ENCODE measurements around the gene MNAT1.

The MNAT1 gene

DNA sequence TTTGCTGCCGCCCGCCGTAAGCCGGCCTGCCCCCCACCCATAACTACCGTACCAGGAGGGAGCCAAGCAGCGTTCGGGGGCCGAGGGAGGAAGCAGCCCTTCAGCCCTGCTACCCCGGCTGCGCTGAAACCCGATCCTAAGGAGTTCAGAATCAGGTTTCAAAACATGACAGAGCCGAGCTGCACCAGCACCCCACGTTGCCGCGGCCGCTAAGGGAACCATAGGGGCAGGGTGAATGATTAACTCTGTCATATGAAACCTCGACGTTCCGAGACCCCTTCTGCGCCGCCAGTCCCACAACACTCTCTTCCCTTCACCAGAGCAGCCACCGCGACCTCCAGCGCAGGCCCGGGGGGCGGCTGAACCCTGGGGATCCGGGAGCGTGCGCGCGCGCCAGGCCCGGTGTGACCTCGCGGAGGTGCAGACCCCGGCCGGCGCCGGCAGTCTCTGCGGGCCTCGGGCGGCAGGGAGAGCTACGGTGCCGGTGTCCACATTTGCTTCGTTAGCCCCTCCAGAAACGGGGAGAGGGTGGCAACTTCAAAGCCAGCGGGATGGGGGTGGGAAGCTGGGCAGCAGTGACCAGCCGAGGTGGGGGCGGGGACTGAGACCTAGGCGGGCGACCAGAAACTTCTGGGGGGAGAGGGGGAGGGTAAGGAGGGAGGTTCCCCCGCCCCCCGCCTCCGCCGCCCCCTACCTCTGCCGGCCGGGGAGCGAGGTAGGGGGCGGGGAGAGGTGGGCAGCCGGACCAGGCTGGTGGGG lies 12.0 kb upstream of the MNAT1 start (continued):
- TF ChIP-seq ZNF274 (IDR thresholded peaks at IDR 0.05; ENCODE audit: low read length) = no peak
- no peak for TF ChIP-seq ZNF274 (tag by site-specific recombination; IDR thresholded peaks at IDR 0.05; ENCODE audit: borderline replicate concordance)
- TF ChIP-seq, protein P1, sequence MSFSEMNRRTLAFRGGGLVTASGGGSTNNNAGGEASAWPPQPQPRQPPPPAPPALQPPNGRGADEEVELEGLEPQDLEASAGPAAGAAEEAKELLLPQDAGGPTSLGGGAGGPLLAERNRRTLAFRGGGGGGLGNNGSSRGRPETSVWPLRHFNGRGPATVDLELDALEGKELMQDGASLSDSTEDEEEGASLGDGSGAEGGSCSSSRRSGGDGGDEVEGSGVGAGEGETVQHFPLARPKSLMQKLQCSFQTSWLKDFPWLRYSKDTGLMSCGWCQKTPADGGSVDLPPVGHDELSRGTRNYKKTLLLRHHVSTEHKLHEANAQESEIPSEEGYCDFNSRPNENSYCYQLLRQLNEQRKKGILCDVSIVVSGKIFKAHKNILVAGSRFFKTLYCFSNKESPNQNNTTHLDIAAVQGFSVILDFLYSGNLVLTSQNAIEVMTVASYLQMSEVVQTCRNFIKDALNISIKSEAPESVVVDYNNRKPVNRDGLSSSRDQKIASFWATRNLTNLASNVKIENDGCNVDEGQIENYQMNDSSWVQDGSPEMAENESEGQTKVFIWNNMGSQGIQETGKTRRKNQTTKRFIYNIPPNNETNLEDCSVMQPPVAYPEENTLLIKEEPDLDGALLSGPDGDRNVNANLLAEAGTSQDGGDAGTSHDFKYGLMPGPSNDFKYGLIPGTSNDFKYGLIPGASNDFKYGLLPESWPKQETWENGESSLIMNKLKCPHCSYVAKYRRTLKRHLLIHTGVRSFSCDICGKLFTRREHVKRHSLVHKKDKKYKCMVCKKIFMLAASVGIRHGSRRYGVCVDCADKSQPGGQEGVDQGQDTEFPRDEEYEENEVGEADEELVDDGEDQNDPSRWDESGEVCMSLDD (tag by site-specific recombination; IDR thresholded peaks at IDR 0.05) = peak; percentile 52; the same call in 1 of the 2 replicates
- no peak for TF ChIP-seq ZNF37A (tag by site-specific recombination; IDR thresholded peaks at IDR 0.05)
- TF ChIP-seq, protein P2, sequence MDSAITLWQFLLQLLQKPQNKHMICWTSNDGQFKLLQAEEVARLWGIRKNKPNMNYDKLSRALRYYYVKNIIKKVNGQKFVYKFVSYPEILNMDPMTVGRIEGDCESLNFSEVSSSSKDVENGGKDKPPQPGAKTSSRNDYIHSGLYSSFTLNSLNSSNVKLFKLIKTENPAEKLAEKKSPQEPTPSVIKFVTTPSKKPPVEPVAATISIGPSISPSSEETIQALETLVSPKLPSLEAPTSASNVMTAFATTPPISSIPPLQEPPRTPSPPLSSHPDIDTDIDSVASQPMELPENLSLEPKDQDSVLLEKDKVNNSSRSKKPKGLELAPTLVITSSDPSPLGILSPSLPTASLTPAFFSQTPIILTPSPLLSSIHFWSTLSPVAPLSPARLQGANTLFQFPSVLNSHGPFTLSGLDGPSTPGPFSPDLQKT (IDR thresholded peaks at IDR 0.05; ENCODE audit: borderline replicate concordance, low read depth, low read length) = no peak
- TF ChIP-seq, protein P3, sequence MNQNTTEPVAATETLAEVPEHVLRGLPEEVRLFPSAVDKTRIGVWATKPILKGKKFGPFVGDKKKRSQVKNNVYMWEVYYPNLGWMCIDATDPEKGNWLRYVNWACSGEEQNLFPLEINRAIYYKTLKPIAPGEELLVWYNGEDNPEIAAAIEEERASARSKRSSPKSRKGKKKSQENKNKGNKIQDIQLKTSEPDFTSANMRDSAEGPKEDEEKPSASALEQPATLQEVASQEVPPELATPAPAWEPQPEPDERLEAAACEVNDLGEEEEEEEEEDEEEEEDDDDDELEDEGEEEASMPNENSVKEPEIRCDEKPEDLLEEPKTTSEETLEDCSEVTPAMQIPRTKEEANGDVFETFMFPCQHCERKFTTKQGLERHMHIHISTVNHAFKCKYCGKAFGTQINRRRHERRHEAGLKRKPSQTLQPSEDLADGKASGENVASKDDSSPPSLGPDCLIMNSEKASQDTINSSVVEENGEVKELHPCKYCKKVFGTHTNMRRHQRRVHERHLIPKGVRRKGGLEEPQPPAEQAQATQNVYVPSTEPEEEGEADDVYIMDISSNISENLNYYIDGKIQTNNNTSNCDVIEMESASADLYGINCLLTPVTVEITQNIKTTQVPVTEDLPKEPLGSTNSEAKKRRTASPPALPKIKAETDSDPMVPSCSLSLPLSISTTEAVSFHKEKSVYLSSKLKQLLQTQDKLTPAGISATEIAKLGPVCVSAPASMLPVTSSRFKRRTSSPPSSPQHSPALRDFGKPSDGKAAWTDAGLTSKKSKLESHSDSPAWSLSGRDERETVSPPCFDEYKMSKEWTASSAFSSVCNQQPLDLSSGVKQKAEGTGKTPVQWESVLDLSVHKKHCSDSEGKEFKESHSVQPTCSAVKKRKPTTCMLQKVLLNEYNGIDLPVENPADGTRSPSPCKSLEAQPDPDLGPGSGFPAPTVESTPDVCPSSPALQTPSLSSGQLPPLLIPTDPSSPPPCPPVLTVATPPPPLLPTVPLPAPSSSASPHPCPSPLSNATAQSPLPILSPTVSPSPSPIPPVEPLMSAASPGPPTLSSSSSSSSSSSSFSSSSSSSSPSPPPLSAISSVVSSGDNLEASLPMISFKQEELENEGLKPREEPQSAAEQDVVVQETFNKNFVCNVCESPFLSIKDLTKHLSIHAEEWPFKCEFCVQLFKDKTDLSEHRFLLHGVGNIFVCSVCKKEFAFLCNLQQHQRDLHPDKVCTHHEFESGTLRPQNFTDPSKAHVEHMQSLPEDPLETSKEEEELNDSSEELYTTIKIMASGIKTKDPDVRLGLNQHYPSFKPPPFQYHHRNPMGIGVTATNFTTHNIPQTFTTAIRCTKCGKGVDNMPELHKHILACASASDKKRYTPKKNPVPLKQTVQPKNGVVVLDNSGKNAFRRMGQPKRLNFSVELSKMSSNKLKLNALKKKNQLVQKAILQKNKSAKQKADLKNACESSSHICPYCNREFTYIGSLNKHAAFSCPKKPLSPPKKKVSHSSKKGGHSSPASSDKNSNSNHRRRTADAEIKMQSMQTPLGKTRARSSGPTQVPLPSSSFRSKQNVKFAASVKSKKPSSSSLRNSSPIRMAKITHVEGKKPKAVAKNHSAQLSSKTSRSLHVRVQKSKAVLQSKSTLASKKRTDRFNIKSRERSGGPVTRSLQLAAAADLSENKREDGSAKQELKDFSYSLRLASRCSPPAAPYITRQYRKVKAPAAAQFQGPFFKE (tag by site-specific recombination; IDR thresholded peaks at IDR 0.05; ENCODE audit: borderline replicate concordance) = no peak
- no peak for TF ChIP-seq ZNF658 (tag by site-specific recombination; IDR thresholded peaks at IDR 0.05)
- no peak for TF ChIP-seq HOXD13 (CRISPR knock-in tag; IDR thresholded peaks at IDR 0.05; ENCODE audit: borderline replicate concordance)
- TF ChIP-seq, protein P4, sequence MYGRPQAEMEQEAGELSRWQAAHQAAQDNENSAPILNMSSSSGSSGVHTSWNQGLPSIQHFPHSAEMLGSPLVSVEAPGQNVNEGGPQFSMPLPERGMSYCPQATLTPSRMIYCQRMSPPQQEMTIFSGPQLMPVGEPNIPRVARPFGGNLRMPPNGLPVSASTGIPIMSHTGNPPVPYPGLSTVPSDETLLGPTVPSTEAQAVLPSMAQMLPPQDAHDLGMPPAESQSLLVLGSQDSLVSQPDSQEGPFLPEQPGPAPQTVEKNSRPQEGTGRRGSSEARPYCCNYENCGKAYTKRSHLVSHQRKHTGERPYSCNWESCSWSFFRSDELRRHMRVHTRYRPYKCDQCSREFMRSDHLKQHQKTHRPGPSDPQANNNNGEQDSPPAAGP (tag by site-specific recombination; IDR thresholded peaks at IDR 0.05) = no peak
- 0 out of 2 replicates have a peak, but pooled peaks have one; percentile 51 for TF ChIP-seq ZXDB (tag by site-specific recombination; IDR thresholded peaks at IDR 0.05)
- TF ChIP-seq, protein P5, sequence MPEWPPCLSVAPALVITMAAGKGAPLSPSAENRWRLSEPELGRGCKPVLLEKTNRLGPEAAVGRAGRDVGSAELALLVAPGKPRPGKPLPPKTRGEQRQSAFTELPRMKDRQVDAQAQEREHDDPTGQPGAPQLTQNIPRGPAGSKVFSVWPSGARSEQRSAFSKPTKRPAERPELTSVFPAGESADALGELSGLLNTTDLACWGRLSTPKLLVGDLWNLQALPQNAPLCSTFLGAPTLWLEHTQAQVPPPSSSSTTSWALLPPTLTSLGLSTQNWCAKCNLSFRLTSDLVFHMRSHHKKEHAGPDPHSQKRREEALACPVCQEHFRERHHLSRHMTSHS (tag by site-specific recombination; IDR thresholded peaks at IDR 0.05) = no peak
- TF ChIP-seq ZNF792 (tag by site-specific recombination; IDR thresholded peaks at IDR 0.05) = no peak
- TF ChIP-seq ZNF621 (tag by site-specific recombination; IDR thresholded peaks at IDR 0.05) = no peak
- TF ChIP-seq, protein P6, sequence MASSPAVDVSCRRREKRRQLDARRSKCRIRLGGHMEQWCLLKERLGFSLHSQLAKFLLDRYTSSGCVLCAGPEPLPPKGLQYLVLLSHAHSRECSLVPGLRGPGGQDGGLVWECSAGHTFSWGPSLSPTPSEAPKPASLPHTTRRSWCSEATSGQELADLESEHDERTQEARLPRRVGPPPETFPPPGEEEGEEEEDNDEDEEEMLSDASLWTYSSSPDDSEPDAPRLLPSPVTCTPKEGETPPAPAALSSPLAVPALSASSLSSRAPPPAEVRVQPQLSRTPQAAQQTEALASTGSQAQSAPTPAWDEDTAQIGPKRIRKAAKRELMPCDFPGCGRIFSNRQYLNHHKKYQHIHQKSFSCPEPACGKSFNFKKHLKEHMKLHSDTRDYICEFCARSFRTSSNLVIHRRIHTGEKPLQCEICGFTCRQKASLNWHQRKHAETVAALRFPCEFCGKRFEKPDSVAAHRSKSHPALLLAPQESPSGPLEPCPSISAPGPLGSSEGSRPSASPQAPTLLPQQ (tag by site-specific recombination; IDR thresholded peaks at IDR 0.05) = no peak
- no peak for TF ChIP-seq ZNF529 (tag by site-specific recombination; IDR thresholded peaks at IDR 0.05; ENCODE audit: insufficient replicate concordance)
- TF ChIP-seq, protein P7, sequence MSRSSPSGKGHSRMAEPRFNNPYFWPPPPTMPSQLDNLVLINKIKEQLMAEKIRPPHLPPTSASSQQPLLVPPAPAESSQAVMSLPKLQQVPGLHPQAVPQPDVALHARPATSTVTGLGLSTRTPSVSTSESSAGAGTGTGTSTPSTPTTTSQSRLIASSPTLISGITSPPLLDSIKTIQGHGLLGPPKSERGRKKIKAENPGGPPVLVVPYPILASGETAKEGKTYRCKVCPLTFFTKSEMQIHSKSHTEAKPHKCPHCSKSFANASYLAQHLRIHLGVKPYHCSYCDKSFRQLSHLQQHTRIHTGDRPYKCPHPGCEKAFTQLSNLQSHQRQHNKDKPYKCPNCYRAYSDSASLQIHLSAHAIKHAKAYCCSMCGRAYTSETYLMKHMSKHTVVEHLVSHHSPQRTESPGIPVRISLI (tag by site-specific recombination; IDR thresholded peaks at IDR 0.05) = no peak
- TF ChIP-seq ZNF16 (tag by site-specific recombination; IDR thresholded peaks at IDR 0.05; ENCODE audit: low read depth) = peak; percentile 77; the same call in 1 of the 2 replicates
- TF ChIP-seq MYNN (tag by site-specific recombination; IDR thresholded peaks at IDR 0.05; ENCODE audit: borderline replicate concordance) = no peak
- peak; percentile 90 for TF ChIP-seq GLIS2 (tag by site-specific recombination; IDR thresholded peaks at IDR 0.05)
- TF ChIP-seq ZNF521 (tag by site-specific recombination; IDR thresholded peaks at IDR 0.05) = no peak
- TF ChIP-seq GLI4 (tag by site-specific recombination; IDR thresholded peaks at IDR 0.05) = no peak
- no peak for TF ChIP-seq ZNF837 (tag by site-specific recombination; IDR thresholded peaks at IDR 0.05)
- TF ChIP-seq ZNF624 (tag by site-specific recombination; IDR thresholded peaks at IDR 0.05) = no peak
- TF ChIP-seq ZNF335 (tag by site-specific recombination; conservative IDR thresholded peaks at IDR 0.05) = no peak

Data from HEK293 (cell line).